Measurements from ENCODE around the gene BRD3.

The BRD3 gene

DNA sequence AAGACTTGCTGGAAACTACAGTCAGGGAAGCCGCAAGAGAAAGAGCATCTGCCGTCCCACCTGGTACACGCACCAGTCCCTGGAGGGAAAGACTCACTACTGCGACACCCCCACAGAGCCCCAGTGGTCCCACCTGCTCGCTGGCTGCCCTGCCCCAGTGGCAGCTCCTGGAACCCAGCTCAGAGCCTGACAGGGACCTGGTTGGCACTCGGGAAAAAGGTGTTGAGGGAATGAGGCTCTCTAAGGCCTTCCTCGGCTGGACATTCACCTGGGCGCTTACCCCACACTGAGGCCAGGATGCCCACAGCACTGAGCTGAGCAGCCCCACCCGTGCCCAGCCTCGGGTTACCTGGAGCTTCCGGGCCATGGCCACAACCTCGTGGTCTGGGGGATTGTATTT is 22.9 kb downstream of the BRD3 start:
- DNase-seq (ENCODE audit: low read depth): no peak
- no peak overlapping the region for H3K4me3 ChIP-seq (ENCODE audit: low read depth, low read length)
- TF ChIP-seq, protein P1, sequence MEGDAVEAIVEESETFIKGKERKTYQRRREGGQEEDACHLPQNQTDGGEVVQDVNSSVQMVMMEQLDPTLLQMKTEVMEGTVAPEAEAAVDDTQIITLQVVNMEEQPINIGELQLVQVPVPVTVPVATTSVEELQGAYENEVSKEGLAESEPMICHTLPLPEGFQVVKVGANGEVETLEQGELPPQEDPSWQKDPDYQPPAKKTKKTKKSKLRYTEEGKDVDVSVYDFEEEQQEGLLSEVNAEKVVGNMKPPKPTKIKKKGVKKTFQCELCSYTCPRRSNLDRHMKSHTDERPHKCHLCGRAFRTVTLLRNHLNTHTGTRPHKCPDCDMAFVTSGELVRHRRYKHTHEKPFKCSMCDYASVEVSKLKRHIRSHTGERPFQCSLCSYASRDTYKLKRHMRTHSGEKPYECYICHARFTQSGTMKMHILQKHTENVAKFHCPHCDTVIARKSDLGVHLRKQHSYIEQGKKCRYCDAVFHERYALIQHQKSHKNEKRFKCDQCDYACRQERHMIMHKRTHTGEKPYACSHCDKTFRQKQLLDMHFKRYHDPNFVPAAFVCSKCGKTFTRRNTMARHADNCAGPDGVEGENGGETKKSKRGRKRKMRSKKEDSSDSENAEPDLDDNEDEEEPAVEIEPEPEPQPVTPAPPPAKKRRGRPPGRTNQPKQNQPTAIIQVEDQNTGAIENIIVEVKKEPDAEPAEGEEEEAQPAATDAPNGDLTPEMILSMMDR (IDR thresholded peaks at IDR 0.05; ENCODE audit: control insufficient read depth, extremely low read depth, insufficient read depth): no peak

DNA sequence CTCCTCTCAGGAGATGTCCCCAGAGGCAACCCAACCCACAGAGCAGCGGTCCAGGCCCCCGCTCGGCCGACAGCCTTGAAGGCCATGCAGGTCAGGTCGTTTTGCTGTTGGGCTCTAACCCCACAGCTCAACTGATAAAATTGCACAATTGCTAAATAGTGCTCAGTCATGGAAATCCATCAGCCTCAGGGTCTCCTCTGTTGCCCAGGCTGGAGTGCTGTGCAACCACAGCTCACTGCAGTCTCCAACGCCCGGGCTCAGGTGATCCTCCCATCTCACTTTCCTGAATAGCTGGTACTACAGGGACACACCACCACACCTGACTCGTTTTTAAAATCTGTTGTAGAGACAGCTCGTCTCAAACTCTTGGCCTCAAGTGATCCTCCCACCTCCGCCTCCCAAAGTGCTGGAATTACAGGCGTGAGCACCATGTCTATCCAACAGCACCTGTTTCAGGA is 24.3 kb downstream of the BRD3 start:
- TF ChIP-seq, protein P1 (IDR thresholded peaks at IDR 0.05; ENCODE audit: control insufficient read depth, extremely low read depth, insufficient read depth): no peak
- H3K4me3 ChIP-seq (ENCODE audit: low read depth, low read length): no peak overlapping the region

DNA sequence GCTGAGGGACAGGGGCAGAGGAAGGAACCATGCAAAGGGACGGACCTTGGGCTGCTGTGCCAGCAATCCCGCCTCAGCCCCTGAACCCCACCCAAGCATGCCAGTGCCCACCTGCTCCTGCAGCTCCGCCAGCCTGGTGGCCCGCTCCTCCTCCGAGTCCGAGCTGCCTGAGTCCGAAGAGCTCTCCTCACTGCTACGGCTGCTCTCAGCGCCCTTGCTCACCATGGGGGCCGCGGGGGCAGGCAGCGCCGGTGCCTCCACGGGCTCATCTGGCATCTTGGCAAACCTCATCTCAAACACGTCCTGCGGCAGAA is 26.2 kb downstream of the BRD3 start:
- TF ChIP-seq, protein P1 (IDR thresholded peaks at IDR 0.05; ENCODE audit: control insufficient read depth, extremely low read depth, insufficient read depth): no peak
- DNase-seq (ENCODE audit: low read depth): no peak
- H3K4me3 ChIP-seq (ENCODE audit: low read depth, low read length): no peak overlapping the region

More for the DNA sequence above, 24.3 kb downstream of the BRD3 start:
- DNase-seq (ENCODE audit: low read depth): no peak

DNA sequence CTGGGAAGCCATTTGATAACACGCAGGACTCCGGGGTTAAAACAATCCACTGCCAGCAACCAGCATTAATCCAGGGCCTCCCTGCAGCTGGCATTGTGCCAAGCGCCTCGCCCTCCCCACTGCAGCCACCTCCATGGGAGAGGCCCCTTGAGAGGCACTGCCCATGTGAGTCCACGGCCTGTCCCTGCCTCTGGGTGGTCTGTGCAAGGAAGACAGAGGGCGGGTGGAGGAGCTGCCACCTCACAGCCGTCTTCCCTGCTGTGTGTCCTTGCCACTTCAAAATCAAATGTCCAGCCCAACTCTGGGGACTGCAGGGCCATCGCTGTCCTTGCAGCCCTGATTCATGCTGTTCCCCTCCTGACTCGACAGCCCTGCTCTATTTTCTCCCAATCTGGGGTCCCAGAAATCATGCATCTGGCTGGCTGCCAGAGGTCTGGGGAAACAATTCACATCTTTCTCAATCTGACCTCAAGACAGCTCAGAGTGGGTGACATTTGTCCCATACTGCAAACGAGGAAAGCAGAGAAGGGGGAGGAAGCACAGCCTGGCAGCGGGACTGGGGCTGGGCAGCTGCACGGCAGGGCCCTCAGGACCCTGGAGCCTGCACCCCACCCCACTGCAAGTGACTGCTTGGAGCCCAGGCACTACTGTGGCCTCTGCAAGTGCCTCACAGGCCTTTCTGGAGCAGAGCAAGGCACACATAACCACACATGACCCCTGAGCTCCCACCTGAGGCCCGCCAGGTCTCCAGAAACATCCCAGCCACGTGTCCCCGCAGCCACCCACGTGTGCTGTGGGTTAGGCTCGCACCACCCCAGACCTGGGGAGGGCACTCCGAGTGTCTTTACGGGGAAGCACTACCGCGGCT is 26.8 kb downstream of the BRD3 start:
- H3K4me3 ChIP-seq (ENCODE audit: low read depth, low read length): no peak overlapping the region
- TF ChIP-seq, protein P1 (IDR thresholded peaks at IDR 0.05; ENCODE audit: control insufficient read depth, extremely low read depth, insufficient read depth): no peak
- DNase-seq (ENCODE audit: low read depth): no peak

DNA sequence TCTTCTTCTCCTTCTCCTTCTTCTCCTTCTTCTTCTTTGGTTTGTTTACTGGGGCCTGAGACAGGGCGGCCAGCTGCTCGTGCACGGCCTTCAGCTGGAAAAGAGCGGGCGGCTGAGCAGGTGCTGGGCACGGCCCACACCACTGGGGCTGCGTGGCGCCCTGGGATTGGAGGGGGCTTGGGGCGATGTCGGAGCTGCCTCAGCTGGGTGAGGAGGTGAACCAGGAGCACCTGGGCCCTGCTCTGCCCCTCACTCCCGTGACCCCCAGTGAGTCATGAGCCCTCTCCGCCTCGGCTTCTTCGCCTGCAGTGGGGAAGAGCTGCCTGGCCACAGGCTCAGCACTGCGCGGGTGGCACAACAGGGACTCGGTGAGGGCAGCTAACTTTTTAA is 27.7 kb downstream of the BRD3 start:
- TF ChIP-seq, protein P1 (IDR thresholded peaks at IDR 0.05; ENCODE audit: control insufficient read depth, extremely low read depth, insufficient read depth): no peak
- DNase-seq (ENCODE audit: low read depth): no peak
- H3K4me3 ChIP-seq (ENCODE audit: low read depth, low read length): no peak overlapping the region

DNA sequence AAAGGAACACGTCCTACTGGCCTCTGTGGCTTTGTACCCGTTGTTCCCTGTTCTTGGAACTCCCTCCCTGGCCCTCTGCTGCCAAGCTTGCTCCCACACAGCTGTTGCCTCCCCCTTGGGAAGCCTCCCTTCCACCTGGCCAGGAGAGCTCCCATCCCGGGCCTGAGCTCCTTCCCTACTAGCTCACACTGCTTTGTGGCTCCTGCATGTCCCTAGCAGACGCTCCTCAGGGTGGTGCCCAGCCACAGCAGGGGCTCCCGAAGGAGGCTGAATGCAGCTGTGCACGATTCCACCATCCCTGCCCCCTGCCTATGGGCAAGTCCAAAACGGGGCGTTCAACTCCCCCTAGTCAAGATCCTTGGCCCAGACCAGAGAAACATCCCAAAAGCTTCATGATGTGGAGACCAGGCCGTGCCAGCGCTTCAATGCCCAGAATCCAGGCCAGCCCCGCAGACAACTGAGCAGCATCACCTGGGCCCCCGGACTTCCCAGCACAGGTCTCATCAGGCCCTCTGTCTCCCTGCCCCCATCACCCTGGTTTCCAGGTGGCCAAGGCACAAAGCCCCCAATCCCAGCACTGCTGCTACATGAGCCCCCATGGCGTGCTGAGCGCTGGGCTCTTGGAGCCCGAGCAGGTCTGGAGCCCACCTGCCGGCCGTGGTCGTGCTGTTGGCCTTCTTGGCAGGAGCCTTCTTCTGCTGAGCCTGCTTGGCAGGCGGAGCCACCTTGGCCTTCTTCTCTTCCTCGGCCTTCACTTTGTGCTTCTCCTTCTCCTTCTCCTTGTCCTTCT is 28.2 kb downstream of the BRD3 start:
- TF ChIP-seq, protein P1 (IDR thresholded peaks at IDR 0.05; ENCODE audit: control insufficient read depth, extremely low read depth, insufficient read depth): no peak
- H3K4me3 ChIP-seq (ENCODE audit: low read depth, low read length): no peak overlapping the region
- no peak for DNase-seq (ENCODE audit: low read depth)
